HEK293 (cell line): ENCODE results near the gene ARFGAP1.

Source experiments
- CTCF ChIA-PET: fragments of 350-600 bp; formaldehyde crosslinking; extraction: SDS; loops from one replicate; lab custom pipeline; 2021; ENCODE audit warnings: antibody characterized with exemption; lab: Yijun Ruan, JAX
- POLR2A ChIA-PET: fragments of 300-600 bp; formaldehyde crosslinking; extraction: SDS; loops from one replicate; lab custom pipeline; 2020; ENCODE audit warnings: antibody characterized with exemption, inconsistent platforms; lab: Yijun Ruan, JAX
- H3K27ac ChIP-seq: fragments of 200-500 bp; sonication (Bioruptor generic); 2 replicates; pipeline ENCODE4 v1.5.1; 2014; ENCODE audit warnings: low read depth, low read length, control low read depth, inconsistent platforms; ENCODE audit errors: extremely low read depth
- H3K36me3 ChIP-seq, 2 experiments: fragments of 200-500 bp in 1 of 2; sonication (Bioruptor generic) in 1 of 2; 1 replicate in 1 of 2; 2 replicates in 1 of 2; pipeline ENCODE4 v1.5.1; 2014 to 2017; ENCODE audit warnings: inconsistent platforms in 2 of 2, low read length in 2 of 2; ENCODE audit not compliant: control insufficient read depth in 2 of 2, insufficient read depth in 1 of 2
- H3K4me1 ChIP-seq: fragments of 200-500 bp; sonication (Bioruptor generic); 2 replicates; pipeline ENCODE4 v1.5.1; 2014; ENCODE audit warnings: mild to moderate bottlenecking, low read length, inconsistent platforms; ENCODE audit not compliant: control insufficient read depth, insufficient read depth
- H3K4me3 ChIP-seq: 2 replicates; pipeline ENCODE4 v1.5.1; 2011; ENCODE audit warnings: low read depth, mild to moderate bottlenecking, control low read depth, low read length, moderate library complexity
- H3K9me3 ChIP-seq: fragments of 200-500 bp; sonication (Bioruptor generic); 2 replicates; pipeline ENCODE4 v1.5.1; 2014; ENCODE audit warnings: low read depth, low read length, inconsistent platforms; ENCODE audit not compliant: control insufficient read depth, insufficient read depth
- BCL11A ChIP-seq: fragments of 450-650 bp; formaldehyde crosslinking; IDR thresholded peaks from 2 replicates; pipeline ENCODE4 v1.5.1; 2016; ENCODE audit warnings: low read depth, missing biosample characterization, missing genetic modification characterization
- EGR2 ChIP-seq: fragments of 450-650 bp; formaldehyde crosslinking; IDR thresholded peaks from 2 replicates; pipeline ENCODE4 v1.5.1; 2016; ENCODE audit warnings: low read depth, missing biosample characterization, missing genetic modification characterization
- GLIS1 ChIP-seq: fragments of 450-650 bp; formaldehyde crosslinking; IDR thresholded peaks from 2 replicates; pipeline ENCODE4 v1.5.1; 2016; ENCODE audit warnings: missing biosample characterization, missing genetic modification characterization
- GLIS2 ChIP-seq: fragments of 450-650 bp; formaldehyde crosslinking; IDR thresholded peaks from 2 replicates; pipeline ENCODE4 v1.5.1; 2016; ENCODE audit warnings: missing biosample characterization, missing genetic modification characterization
- KLF1 ChIP-seq: fragments of 450-650 bp; formaldehyde crosslinking; IDR thresholded peaks from 2 replicates; pipeline ENCODE4 v1.5.1; 2016; ENCODE audit warnings: missing biosample characterization, missing genetic modification characterization
- MZF1 ChIP-seq: fragments of 450-650 bp; formaldehyde crosslinking; IDR thresholded peaks from 2 replicates; pipeline ENCODE4 v1.5.1; 2017; ENCODE audit warnings: missing biosample characterization, missing genetic modification characterization, borderline replicate concordance
- ZBTB8A ChIP-seq: fragments of 450-650 bp; formaldehyde crosslinking; IDR thresholded peaks from 2 replicates; pipeline ENCODE4 v1.5.1; 2016; ENCODE audit warnings: missing biosample characterization, missing genetic modification characterization
- ZEB2 ChIP-seq: fragments of 450-650 bp; formaldehyde crosslinking; IDR thresholded peaks from 2 replicates; pipeline ENCODE4 v1.5.1; 2016; ENCODE audit warnings: missing biosample characterization, missing genetic modification characterization
- ZFP41 ChIP-seq: fragments of 450-650 bp; formaldehyde crosslinking; IDR thresholded peaks from 2 replicates; pipeline ENCODE4 v1.5.1; 2016; ENCODE audit warnings: missing biosample characterization, missing genetic modification characterization, borderline replicate concordance
- ZNF114 ChIP-seq: fragments of 450-650 bp; formaldehyde crosslinking; IDR thresholded peaks from 2 replicates; pipeline ENCODE4 v1.5.0; 2017; ENCODE audit warnings: missing biosample characterization, missing genetic modification characterization
- ZNF223 ChIP-seq: fragments of 450-650 bp; formaldehyde crosslinking; IDR thresholded peaks from 2 replicates; pipeline ENCODE4 v1.5.1; 2016; ENCODE audit warnings: missing biosample characterization, missing genetic modification characterization
- ZNF23 ChIP-seq: fragments of 450-650 bp; formaldehyde crosslinking; IDR thresholded peaks from 2 replicates; pipeline ENCODE4 v1.5.1; 2016; ENCODE audit warnings: missing biosample characterization, missing genetic modification characterization, borderline replicate concordance
- ZNF24 ChIP-seq: fragments of 450-650 bp; formaldehyde crosslinking; IDR thresholded peaks from 2 replicates; pipeline ENCODE4 v1.5.1; 2016; ENCODE audit warnings: missing biosample characterization, missing genetic modification characterization
- ZNF248 ChIP-seq: fragments of 450-650 bp; formaldehyde crosslinking; IDR thresholded peaks from 2 replicates; pipeline ENCODE4 v1.5.1; 2017; ENCODE audit warnings: missing biosample characterization, missing genetic modification characterization
- ZNF274 ChIP-seq, 2 experiments: fragments of 200-500 bp in 1 of 2; fragments of 450-650 bp in 1 of 2; sonication (Bioruptor generic) in 1 of 2; formaldehyde crosslinking in 1 of 2; IDR thresholded peaks; 2 replicates each; pipeline versions ENCODE4 v1.5.1 to v1.6.1; 2014 to 2016; ENCODE audit warnings: borderline replicate concordance in 1 of 2, inconsistent platforms in 1 of 2, low read length in 1 of 2, missing biosample characterization in 1 of 2, missing genetic modification characterization in 1 of 2
- ZNF394 ChIP-seq: fragments of 450-650 bp; formaldehyde crosslinking; IDR thresholded peaks from 2 replicates; pipeline ENCODE4 v1.5.1; 2016; ENCODE audit warnings: missing biosample characterization, missing genetic modification characterization, mild to moderate bottlenecking, moderate library complexity, borderline replicate concordance
- ZNF544 ChIP-seq: fragments of 450-650 bp; formaldehyde crosslinking; IDR thresholded peaks from 2 replicates; pipeline ENCODE4 v1.5.0; 2017; ENCODE audit warnings: missing biosample characterization, missing genetic modification characterization
- ZNF549 ChIP-seq: fragments of 450-650 bp; IDR thresholded peaks from 2 replicates; pipeline ENCODE4 v1.5.1; 2018; ENCODE audit warnings: missing biosample characterization, missing genetic modification characterization, mild to moderate bottlenecking, inconsistent platforms, moderate library complexity
- ZNF558 ChIP-seq: fragments of 450-650 bp; formaldehyde crosslinking; IDR thresholded peaks from 2 replicates; pipeline ENCODE4 v1.5.1; 2016; ENCODE audit warnings: missing biosample characterization, missing genetic modification characterization
- ZNF596 ChIP-seq: fragments of 450-650 bp; IDR thresholded peaks from 2 replicates; pipeline ENCODE4 v1.5.0; 2018; ENCODE audit warnings: missing biosample characterization, mild to moderate bottlenecking, missing genetic modification characterization, moderate library complexity
- ZNF600 ChIP-seq: fragments of 450-650 bp; formaldehyde crosslinking; IDR thresholded peaks from 2 replicates; pipeline ENCODE4 v1.5.1; 2016; ENCODE audit warnings: missing biosample characterization, missing genetic modification characterization
- ZNF610 ChIP-seq: fragments of 450-650 bp; formaldehyde crosslinking; IDR thresholded peaks from 2 replicates; pipeline ENCODE4 v1.5.1; 2016; ENCODE audit warnings: missing biosample characterization, missing genetic modification characterization, borderline replicate concordance
- ZNF624 ChIP-seq: fragments of 450-650 bp; formaldehyde crosslinking; IDR thresholded peaks from 2 replicates; pipeline ENCODE4 v1.5.1; 2017; ENCODE audit warnings: missing biosample characterization, missing genetic modification characterization
- ZNF747 ChIP-seq: fragments of 450-650 bp; formaldehyde crosslinking; IDR thresholded peaks from 2 replicates; pipeline ENCODE4 v1.5.1; 2016; ENCODE audit warnings: missing biosample characterization, missing genetic modification characterization
- ZNF791 ChIP-seq: fragments of 450-650 bp; formaldehyde crosslinking; IDR thresholded peaks from 2 replicates; pipeline ENCODE4 v1.5.1; 2016; ENCODE audit warnings: missing biosample characterization, missing genetic modification characterization
- ZSCAN23 ChIP-seq: fragments of 450-650 bp; formaldehyde crosslinking; IDR thresholded peaks from 2 replicates; pipeline ENCODE4 v1.5.1; 2016; ENCODE audit warnings: missing biosample characterization, missing genetic modification characterization
- TF ChIP-seq, protein P1 (sequence below): fragments of 450-650 bp; formaldehyde crosslinking; IDR thresholded peaks from 2 replicates; pipeline ENCODE4 v1.5.1; 2016; ENCODE audit warnings: missing biosample characterization, missing genetic modification characterization
- TF ChIP-seq, protein P2 (sequence below): fragments of 450-650 bp; formaldehyde crosslinking; IDR thresholded peaks from 2 replicates; pipeline ENCODE4 v1.5.1; 2016; ENCODE audit warnings: missing biosample characterization, missing genetic modification characterization

Gene ARFGAP1

DNA sequence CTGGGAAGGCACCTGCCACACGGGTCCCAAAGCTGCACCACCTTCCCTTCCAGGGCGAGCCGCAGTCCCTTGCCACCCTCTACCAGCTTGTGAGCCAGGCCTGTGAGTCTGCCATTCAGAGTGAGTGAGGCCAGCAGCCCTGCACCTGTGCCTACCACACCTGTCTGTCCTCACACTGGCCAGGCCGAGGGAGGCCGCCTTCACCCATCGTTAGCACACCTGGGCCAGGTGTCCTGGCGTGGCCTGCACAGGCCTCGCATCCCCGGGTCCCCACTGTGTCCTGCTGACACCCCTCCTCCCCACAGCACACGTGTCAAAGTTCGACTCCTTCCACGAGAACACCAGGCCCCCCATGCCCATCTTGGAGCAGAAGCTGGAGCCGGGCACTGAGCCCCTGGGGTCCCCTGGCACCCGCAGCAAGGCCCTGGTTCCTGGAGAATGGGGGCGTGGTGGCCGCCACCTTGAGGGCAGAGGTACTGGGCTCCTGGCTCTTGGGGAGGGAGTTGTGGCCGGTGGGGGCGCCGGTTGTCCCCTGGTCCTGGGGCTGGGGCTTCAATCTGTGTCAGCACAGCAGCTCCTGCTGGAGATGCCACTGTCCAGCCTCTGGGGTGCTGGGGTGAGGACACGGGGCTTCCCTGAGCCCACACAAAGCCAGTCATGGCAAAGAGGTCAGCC is 55.5 kb downstream of the ARFGAP1 start (continued):
- TF ChIP-seq ZNF624 (tag by site-specific recombination) (no peak), ZNF114 (no peak), ZNF544 (no peak), GLIS1 (tag by site-specific recombination) (no peak), ZBTB8A (tag by site-specific recombination) (no peak), ZNF23 (tag by site-specific recombination) (no peak), MZF1 (tag by site-specific recombination) (no peak), ZNF274 (IDR thresholded peaks at IDR 0.05; ENCODE audit: low read length) (no peak), ZNF274 (tag by site-specific recombination; IDR thresholded peaks at IDR 0.05; ENCODE audit: borderline replicate concordance) (no peak), ZSCAN23 (tag by site-specific recombination) (no peak), ZNF747 (tag by site-specific recombination) (no peak)
- TF ChIP-seq, protein P1, sequence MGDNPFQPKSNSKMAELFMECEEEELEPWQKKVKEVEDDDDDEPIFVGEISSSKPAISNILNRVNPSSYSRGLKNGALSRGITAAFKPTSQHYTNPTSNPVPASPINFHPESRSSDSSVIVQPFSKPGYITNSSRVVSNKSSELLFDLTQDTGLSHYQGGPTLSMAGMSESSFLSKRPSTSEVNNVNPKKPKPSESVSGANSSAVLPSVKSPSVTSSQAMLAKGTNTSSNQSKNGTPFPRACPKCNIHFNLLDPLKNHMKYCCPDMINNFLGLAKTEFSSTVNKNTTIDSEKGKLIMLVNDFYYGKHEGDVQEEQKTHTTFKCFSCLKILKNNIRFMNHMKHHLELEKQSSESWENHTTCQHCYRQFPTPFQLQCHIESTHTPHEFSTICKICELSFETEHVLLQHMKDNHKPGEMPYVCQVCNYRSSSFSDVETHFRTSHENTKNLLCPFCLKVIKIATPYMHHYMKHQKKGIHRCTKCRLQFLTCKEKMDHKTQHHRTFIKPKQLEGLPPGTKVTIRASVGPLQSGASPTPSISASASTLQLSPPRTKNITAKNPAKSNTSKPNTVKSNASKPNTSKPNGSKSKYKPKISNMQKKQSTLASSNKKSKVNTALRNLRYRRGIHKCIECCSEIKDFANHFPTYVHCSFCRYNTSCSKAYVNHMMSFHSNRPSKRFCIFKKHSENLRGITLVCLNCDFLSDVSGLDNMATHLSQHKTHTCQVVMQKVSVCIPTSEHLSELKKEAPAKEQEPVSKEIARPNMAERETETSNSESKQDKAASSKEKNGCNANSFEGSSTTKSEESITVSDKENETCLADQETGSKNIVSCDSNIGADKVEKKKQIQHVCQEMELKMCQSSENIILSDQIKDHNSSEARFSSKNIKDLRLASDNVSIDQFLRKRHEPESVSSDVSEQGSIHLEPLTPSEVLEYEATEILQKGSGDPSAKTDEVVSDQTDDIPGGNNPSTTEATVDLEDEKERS (tag by site-specific recombination), result no peak

DNA sequence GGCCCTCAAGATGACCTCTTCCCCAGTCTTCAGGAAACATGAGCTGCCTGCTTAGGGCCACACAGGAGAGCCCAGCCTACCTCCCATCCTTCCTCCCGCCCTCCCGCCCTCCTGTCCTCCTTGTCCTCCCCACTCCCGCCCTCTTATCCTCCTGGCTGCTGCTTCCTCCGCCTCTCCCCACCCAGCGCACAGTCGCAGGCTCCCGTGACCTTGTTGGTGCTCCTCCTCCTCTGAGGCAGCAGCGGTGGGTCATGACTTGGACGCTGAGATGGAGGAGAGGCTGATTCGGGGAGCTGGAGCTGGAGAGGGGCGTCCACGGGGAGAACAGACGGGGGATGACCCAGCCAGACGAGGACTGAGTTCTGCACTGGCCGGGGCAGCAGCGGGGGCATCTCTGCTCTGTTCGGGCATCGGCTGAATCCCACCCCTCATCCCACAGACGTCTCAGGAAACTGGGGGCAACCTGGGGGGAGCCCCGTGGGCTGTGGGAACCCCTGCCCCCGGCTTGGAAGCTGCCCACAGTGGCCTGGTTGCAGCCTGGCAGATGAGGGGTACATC is 56.2 kb downstream of the ARFGAP1 start:
- TF ChIP-seq ZNF610 (tag by site-specific recombination) (no peak), GLIS1 (tag by site-specific recombination) (no peak), ZNF24 (tag by site-specific recombination) (no peak), ZNF558 (tag by site-specific recombination) (no peak)
- no peaks in the 10 kb centered on the region for H3K4me1 ChIP-seq
- POLR2A ChIA-PET, result no interaction called here
- H3K36me3 ChIP-seq, result no peaks in the 10 kb centered on the region
- no peak overlapping the region for H3K27ac ChIP-seq
- no peaks in the 10 kb centered on the region for H3K9me3 ChIP-seq
- no peak overlapping the region for H3K4me3 ChIP-seq
- CTCF ChIA-PET, result no interaction called here

DNA sequence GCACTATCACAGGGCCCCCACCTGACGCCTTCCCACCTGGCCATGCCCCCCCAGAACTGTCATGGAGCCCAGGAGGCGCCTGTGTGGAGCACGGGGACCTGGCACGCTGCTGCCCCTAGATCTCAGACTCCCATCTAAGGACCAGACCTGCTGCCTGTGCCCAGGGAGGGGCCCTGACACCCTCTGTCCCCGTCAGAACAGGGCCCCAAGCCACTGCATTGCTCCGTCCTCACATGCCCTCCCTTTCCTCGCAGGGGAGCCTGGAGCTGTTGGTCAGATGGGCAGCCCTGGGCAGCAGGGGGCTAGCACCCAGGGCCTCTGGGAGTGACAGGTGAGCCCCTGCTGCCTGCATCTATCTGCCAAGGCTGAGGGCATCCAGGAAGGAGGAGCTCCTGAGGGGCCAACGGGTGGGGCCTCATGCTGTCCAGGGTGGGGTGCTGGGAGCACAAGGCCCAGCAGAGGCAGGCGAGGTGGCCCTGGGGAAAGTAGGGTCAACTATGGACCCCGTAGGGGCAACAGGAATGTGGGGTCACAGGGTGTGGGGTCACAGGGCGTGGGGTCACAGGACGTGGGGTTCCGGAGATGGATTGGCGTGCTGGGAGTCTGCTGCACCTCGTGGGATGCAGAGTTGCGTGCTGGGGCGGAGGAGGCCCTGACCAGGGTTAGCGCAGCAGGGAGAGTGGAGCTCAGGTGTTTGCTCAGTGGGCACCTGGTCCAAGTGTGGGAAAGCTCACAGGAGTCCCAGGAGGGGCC is 56.9 kb downstream of the ARFGAP1 start:
- Histone ChIP-seq H3K4me3 (no peak overlapping the region), H3K27ac (no peak overlapping the region), H3K36me3 (no peaks in the 10 kb centered on the region), H3K9me3 (no peaks in the 10 kb centered on the region), H3K4me1 (no peaks in the 10 kb centered on the region)
- CTCF ChIA-PET, result no interaction called here
- 0 out of 2 replicates have a peak, but pooled peaks have one; percentile 21 for TF ChIP-seq GLIS2 (tag by site-specific recombination)
- no peak for TF ChIP-seq ZNF791
- TF ChIP-seq EGR2 (tag by site-specific recombination), result no peak
- no peak for TF ChIP-seq ZNF394
- TF ChIP-seq, protein P2, sequence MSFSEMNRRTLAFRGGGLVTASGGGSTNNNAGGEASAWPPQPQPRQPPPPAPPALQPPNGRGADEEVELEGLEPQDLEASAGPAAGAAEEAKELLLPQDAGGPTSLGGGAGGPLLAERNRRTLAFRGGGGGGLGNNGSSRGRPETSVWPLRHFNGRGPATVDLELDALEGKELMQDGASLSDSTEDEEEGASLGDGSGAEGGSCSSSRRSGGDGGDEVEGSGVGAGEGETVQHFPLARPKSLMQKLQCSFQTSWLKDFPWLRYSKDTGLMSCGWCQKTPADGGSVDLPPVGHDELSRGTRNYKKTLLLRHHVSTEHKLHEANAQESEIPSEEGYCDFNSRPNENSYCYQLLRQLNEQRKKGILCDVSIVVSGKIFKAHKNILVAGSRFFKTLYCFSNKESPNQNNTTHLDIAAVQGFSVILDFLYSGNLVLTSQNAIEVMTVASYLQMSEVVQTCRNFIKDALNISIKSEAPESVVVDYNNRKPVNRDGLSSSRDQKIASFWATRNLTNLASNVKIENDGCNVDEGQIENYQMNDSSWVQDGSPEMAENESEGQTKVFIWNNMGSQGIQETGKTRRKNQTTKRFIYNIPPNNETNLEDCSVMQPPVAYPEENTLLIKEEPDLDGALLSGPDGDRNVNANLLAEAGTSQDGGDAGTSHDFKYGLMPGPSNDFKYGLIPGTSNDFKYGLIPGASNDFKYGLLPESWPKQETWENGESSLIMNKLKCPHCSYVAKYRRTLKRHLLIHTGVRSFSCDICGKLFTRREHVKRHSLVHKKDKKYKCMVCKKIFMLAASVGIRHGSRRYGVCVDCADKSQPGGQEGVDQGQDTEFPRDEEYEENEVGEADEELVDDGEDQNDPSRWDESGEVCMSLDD (tag by site-specific recombination), result peak; percentile 72; the same call in 1 of the 2 replicates
- TF ChIP-seq ZFP41, result no peak
- no peak for TF ChIP-seq ZNF596 (tag by site-specific recombination)
- no peak for TF ChIP-seq KLF1 (tag by site-specific recombination)
- 0 out of 2 replicates have a peak, but pooled peaks have one; percentile 26 for TF ChIP-seq ZEB2 (tag by site-specific recombination)
- no peak for TF ChIP-seq ZNF600 (tag by site-specific recombination)
- TF ChIP-seq ZNF223 (tag by site-specific recombination), result no peak
- TF ChIP-seq ZNF549 (tag by site-specific recombination), result no peak
- TF ChIP-seq ZNF248, result no peak
- peak; percentile 42; the same call in 1 of the 2 replicates for TF ChIP-seq BCL11A (tag by site-specific recombination)
- POLR2A ChIA-PET, result no interaction called here
